HG03103 (cell line): ENCODE data around the gene DNAJC6.

ENCODE experiments used
- ATAC-seq: cut with Tn5 transposase; IDR thresholded peaks from one replicate; pipeline ENCODE4 v1.9.1; 2021; ENCODE audit warnings: low read depth; ENCODE audit not compliant: unreplicated experiment

The DNAJC6 gene

GRCh38 chr1:65457868-65458267 lies 148.5 kb downstream of the DNAJC6 start:
- no peak for ATAC-seq

- no peak for ATAC-seq
Observed at GRCh38 chr1:65458730-65459396, 149.5 kb downstream of the DNAJC6 start.

GRCh38 chr1:65459397-65459768 lies 150.0 kb downstream of the DNAJC6 start:
- ATAC-seq: peak; percentile 86
